Right cardiac atrium (tissue), 5 donors: ENCODE measurements around the gene MSX2. TPM values are rescaled to one million over a fixed set of nuclear protein-coding genes. Genes with fewer than 3 reads are reported as not detected.

Experiments
- microRNA-seq, 2 donors: library from miRNA; unstranded; fragments of <30 nt; microRNA quantifications; one replicate each; pipeline ENCODE4 v1.2.0, GENCODE V29; 2020 to 2021
- polyA plus RNA-seq: library from polyadenylated mRNA; stranded (reverse); fragments of 200-250 nt; gene quantifications from one replicate; pipeline ENCODE4 v1.2.3, GENCODE V29; 2013
- total RNA-seq, 4 donors: library from RNA; stranded (reverse); fragmentation: NEBNext Ultra II Directional; extraction: Animal tissue kit (Norgen Biotek cat#: 25700); gene quantifications; one replicate each; pipeline ENCODE4 v1.2.1, GENCODE V29; 2021
- donor health status: healthy with polysubstance abuse.
- donor health status: DM: no; HTN: yes; CAD: no.
- donor health status: DM: no; HTN: no; CAD: no.
- donor health status: DM: no; HTN: yes; CAD: no; lungs with severe emphysema.
- donor health status: DM: yes; HTN: yes; CAD: no.

MSX2 gene
- total and polyA plus RNA-seq, 5 donors: 1.9 to 3.2 (median 2.6) TPM

Small RNA genes lying within 50 kb of the gene (microRNA-seq; reads per million reads assigned to microRNA genes)
- gene MIR4634: 0 to 5.4 reads per million in 2 donors
